ENCODE data around the gene RAG1.
"Not testable (repeated sequence)": the region's sequence is repeated elsewhere in the genome, so short reads cannot be mapped to it uniquely, and the experiment has no call there.

The RAG1 gene

GRCh38 chr11:36534276-36534840 is 33.4 kb upstream of the RAG1 start:
- Histone ChIP-seq H3K9me3 (replicated peaks; ENCODE audit: insufficient read depth, low read length) (no peaks in the 10 kb centered on the region), H3K4me1 (ENCODE audit: low read length) (no peaks in the 10 kb centered on the region), H3K79me2 (ENCODE audit: low read length) (no peaks in the 10 kb centered on the region)

DNA sequence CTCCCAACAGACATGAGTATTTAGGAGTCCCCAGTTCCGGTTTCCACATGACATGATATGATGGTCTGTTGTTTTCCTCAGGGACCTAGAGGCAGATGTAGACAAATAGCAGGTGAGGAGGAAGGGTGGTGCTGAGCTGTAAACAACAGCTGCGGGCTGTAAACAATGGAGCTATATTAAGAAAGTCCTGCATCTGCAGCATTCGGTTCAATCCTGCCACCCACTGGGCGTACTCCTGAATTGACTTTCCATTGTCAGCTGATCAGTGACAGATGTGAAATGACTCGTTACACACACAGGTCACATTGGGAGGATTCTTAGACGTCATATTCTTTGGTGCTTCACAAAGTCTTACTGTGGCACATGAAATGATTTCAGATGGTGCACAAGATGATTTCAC is 26.8 kb upstream of the RAG1 start:
- no peaks in the 10 kb centered on the region for H3K9me2 ChIP-seq (replicated peaks; ENCODE audit: insufficient read depth, low read length)
- no peaks in the 10 kb centered on the region for H3K27me3 ChIP-seq (replicated peaks; ENCODE audit: insufficient read depth, low read length)
- no peaks in the 10 kb centered on the region for H3K36me3 ChIP-seq (replicated peaks; ENCODE audit: insufficient read depth, low read length)
- no peaks in the 10 kb centered on the region for H3K9me3 ChIP-seq (replicated peaks; ENCODE audit: insufficient read depth, low read length)
- TF ChIP-seq EZH2phosphoT487 (IDR thresholded peaks at IDR 0.05; ENCODE audit: low read length) = no peak
- TF ChIP-seq, protein P1, sequence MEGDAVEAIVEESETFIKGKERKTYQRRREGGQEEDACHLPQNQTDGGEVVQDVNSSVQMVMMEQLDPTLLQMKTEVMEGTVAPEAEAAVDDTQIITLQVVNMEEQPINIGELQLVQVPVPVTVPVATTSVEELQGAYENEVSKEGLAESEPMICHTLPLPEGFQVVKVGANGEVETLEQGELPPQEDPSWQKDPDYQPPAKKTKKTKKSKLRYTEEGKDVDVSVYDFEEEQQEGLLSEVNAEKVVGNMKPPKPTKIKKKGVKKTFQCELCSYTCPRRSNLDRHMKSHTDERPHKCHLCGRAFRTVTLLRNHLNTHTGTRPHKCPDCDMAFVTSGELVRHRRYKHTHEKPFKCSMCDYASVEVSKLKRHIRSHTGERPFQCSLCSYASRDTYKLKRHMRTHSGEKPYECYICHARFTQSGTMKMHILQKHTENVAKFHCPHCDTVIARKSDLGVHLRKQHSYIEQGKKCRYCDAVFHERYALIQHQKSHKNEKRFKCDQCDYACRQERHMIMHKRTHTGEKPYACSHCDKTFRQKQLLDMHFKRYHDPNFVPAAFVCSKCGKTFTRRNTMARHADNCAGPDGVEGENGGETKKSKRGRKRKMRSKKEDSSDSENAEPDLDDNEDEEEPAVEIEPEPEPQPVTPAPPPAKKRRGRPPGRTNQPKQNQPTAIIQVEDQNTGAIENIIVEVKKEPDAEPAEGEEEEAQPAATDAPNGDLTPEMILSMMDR (IDR thresholded peaks at IDR 0.05; ENCODE audit: low read length) = peak; percentile 72
- no peaks in the 10 kb centered on the region for H3K79me2 ChIP-seq (ENCODE audit: low read length)
- H3K4me3 ChIP-seq (ENCODE audit: low read length) = no peak overlapping the region
- H3K4me2 ChIP-seq (ENCODE audit: low read depth, low read length) = peak overlapping the region; percentile 48; the same call in 1 of the 2 replicates
- H3K4me1 ChIP-seq (ENCODE audit: low read length) = peaks cover 9% of the 10 kb centered on the region
- H3K9ac ChIP-seq (ENCODE audit: low read length) = no peak overlapping the region
- no peaks in the 10 kb centered on the region for H4K20me1 ChIP-seq (ENCODE audit: insufficient read depth, low read length)
- H3K27ac ChIP-seq (ENCODE audit: low read length) = no peak overlapping the region
- DNase-seq = peak; percentile 78
- peak overlapping the region; percentile 31 for H2AFZ ChIP-seq (ENCODE audit: low read length)
- no peaks in the 10 kb centered on the region for H3F3A ChIP-seq (ENCODE audit: insufficient read depth, low read length)

More at GRCh38 chr11:36534276-36534840, 33.4 kb upstream of the RAG1 start:
- Histone ChIP-seq H3F3A (ENCODE audit: insufficient read depth, low read length) (no peaks in the 10 kb centered on the region), H2AFZ (ENCODE audit: low read length) (no peak overlapping the region), H3K27me3 (replicated peaks; ENCODE audit: insufficient read depth, low read length) (no peaks in the 10 kb centered on the region), H3K4me2 (ENCODE audit: low read depth, low read length) (no peak overlapping the region), H3K9ac (ENCODE audit: low read length) (no peak overlapping the region), H3K27ac (ENCODE audit: low read length) (no peak overlapping the region), H3K4me3 (ENCODE audit: low read length) (no peak overlapping the region), H4K20me1 (ENCODE audit: insufficient read depth, low read length) (no peaks in the 10 kb centered on the region), H3K36me3 (replicated peaks; ENCODE audit: insufficient read depth, low read length) (no peaks in the 10 kb centered on the region), H3K9me2 (replicated peaks; ENCODE audit: insufficient read depth, low read length) (no peaks in the 10 kb centered on the region)
- TF ChIP-seq EZH2 (optimal IDR thresholded peaks at IDR 0.05; ENCODE audit: low read depth, low read length) = no peak
- TF ChIP-seq EZH2phosphoT487 (IDR thresholded peaks at IDR 0.05; ENCODE audit: low read length) = no peak
- TF ChIP-seq, protein P1 (IDR thresholded peaks at IDR 0.05; ENCODE audit: low read length) = no peak
- no peak for DNase-seq

DNA sequence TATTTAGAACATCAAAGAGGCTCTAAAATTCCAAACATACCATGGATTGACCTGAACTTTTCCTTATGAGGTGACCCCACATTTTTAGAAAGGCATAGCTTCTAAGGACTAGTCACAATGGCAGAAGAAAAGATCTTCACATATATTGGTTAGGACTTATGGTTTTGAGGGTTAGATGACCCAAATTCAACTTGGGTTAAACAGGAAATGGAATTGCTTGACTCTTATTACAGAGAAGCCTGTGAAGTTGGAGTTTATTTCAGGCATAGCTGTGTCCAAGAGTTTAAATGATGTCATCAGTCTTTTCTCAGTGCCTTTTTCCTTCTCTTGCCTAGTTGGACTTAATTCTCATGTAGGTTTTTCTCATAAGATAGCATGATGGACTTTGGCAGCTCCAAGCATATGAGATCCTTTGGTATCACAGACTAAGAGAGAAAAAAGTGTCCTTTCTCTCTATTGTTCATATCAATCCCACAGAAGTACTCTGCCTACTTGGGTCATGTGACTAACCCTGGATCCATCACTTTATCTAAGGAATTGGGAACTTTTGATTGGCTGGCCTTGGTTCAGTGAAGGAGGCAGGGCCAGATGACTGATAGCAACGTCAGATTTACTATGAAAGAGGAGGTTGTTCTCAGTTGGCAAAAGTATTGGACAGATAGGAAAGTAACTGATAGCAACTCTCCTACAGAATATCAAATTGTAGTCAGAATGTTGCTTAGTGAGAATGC is 17.3 kb upstream of the RAG1 start:
- DNase-seq = no peak
- no peaks in the 10 kb centered on the region for H3K79me2 ChIP-seq (ENCODE audit: low read length)
- H3K4me1 ChIP-seq (ENCODE audit: low read length) = no peaks in the 10 kb centered on the region
- no peak overlapping the region for H3K4me2 ChIP-seq (ENCODE audit: low read depth, low read length)
- no peaks in the 10 kb centered on the region for H4K20me1 ChIP-seq (ENCODE audit: insufficient read depth, low read length)
- no peak overlapping the region for H3K9ac ChIP-seq (ENCODE audit: low read length)
- H3K36me3 ChIP-seq (replicated peaks; ENCODE audit: insufficient read depth, low read length) = no peaks in the 10 kb centered on the region
- TF ChIP-seq EZH2 (optimal IDR thresholded peaks at IDR 0.05; ENCODE audit: low read depth, low read length) (no peak), EZH2phosphoT487 (IDR thresholded peaks at IDR 0.05; ENCODE audit: low read length) (no peak)
- TF ChIP-seq, protein P1 (IDR thresholded peaks at IDR 0.05; ENCODE audit: low read length) = no peak
- no peak overlapping the region for H2AFZ ChIP-seq (ENCODE audit: low read length)
- H3F3A ChIP-seq (ENCODE audit: insufficient read depth, low read length) = no peaks in the 10 kb centered on the region
- no peak overlapping the region for H3K4me3 ChIP-seq (ENCODE audit: low read length)
- no peaks in the 10 kb centered on the region for H3K9me3 ChIP-seq (replicated peaks; ENCODE audit: insufficient read depth, low read length)
- no peaks in the 10 kb centered on the region for H3K27me3 ChIP-seq (replicated peaks; ENCODE audit: insufficient read depth, low read length)
- H3K9me2 ChIP-seq (replicated peaks; ENCODE audit: insufficient read depth, low read length) = no peaks in the 10 kb centered on the region
- no peak overlapping the region for H3K27ac ChIP-seq (ENCODE audit: low read length)

DNA sequence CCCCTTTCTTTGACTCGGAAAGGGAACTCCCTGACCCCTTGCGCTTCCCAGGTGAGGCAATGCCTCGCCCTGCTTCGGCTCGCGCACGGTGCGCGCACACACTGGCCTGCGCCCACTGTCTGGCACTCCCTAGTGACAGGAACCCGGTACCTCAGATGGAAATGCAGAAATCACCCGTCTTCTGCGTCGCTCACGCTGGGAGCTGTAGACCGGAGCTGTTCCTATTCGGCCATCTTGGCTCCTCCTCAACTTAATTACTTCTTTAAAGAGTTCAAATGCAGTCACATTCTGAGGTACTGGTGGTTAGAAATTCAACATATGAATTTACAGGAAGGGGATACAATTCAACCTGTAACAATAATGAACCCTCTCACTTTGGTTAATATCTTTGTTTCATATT is 10.4 kb upstream of the RAG1 start:
- H3K4me2 ChIP-seq (ENCODE audit: low read depth, low read length); H3K79me2 ChIP-seq (ENCODE audit: low read length); H4K20me1 ChIP-seq (ENCODE audit: insufficient read depth, low read length); H3K9me3 ChIP-seq (replicated peaks; ENCODE audit: insufficient read depth, low read length); H2AFZ ChIP-seq (ENCODE audit: low read length); H3K27me3 ChIP-seq (replicated peaks; ENCODE audit: insufficient read depth, low read length); H3K27ac ChIP-seq (ENCODE audit: low read length); DNase-seq; H3K4me1 ChIP-seq (ENCODE audit: low read length); H3K9ac ChIP-seq (ENCODE audit: low read length); H3K4me3 ChIP-seq (ENCODE audit: low read length); H3F3A ChIP-seq (ENCODE audit: insufficient read depth, low read length); H3K9me2 ChIP-seq (replicated peaks; ENCODE audit: insufficient read depth, low read length); H3K36me3 ChIP-seq (replicated peaks; ENCODE audit: insufficient read depth, low read length): not testable (repeated sequence)
